NCI-H82 treated with DMSO at 0.1 percent for 48 hours (cell line): ENCODE data around the gene HDAC8.
"Not testable (repeated sequence)": the region's sequence is repeated elsewhere in the genome, so short reads cannot be mapped to it uniquely, and the experiment has no call there.

Experiments used
- DNase-seq: peaks from one replicate; lab custom pipeline; 2025; ENCODE audit not compliant: unreplicated experiment; lab: John Stamatoyannopoulos, UW

Gene HDAC8

GRCh38 chrX:72536542-72536941 is 36.1 kb downstream of the HDAC8 start:
- DNase-seq: no peak

- DNase-seq: no peak
Measured at GRCh38 chrX:72532366-72532765, 40.3 kb downstream of the HDAC8 start.

GRCh38 chrX:72526534-72527508 is 45.8 kb downstream of the HDAC8 start:
- DNase-seq: no peak

GRCh38 chrX:72498782-72499181 is 73.9 kb downstream of the HDAC8 start:
- no peak for DNase-seq

GRCh38 chrX:72495046-72495445 is 77.6 kb downstream of the HDAC8 start:
- no peak for DNase-seq

GRCh38 chrX:72492499-72492898 is 80.1 kb downstream of the HDAC8 start:
- no peak for DNase-seq

- DNase-seq: not testable (repeated sequence)
Measured at GRCh38 chrX:72490221-72490620, 82.4 kb downstream of the HDAC8 start.

DNA sequence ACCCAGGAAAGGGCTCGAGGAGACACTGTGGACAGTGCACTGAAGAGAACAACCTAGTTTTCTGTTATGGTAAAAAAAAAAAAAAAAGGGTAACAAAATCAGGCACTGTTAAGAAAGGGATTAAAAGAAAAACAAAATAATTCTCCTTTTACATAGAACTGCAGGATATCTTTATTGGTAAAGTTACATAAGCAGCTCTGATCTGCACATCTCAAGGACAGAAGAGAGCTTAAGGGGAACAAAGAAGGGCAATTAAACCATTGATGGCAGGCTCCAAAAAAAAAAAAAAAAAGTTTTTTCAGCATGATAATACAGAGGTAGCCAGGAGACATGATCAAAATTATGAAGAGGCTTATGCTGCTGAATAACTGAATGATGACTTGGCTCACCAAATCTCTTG is 85.0 kb downstream of the HDAC8 start:
- DNase-seq: no peak

DNA sequence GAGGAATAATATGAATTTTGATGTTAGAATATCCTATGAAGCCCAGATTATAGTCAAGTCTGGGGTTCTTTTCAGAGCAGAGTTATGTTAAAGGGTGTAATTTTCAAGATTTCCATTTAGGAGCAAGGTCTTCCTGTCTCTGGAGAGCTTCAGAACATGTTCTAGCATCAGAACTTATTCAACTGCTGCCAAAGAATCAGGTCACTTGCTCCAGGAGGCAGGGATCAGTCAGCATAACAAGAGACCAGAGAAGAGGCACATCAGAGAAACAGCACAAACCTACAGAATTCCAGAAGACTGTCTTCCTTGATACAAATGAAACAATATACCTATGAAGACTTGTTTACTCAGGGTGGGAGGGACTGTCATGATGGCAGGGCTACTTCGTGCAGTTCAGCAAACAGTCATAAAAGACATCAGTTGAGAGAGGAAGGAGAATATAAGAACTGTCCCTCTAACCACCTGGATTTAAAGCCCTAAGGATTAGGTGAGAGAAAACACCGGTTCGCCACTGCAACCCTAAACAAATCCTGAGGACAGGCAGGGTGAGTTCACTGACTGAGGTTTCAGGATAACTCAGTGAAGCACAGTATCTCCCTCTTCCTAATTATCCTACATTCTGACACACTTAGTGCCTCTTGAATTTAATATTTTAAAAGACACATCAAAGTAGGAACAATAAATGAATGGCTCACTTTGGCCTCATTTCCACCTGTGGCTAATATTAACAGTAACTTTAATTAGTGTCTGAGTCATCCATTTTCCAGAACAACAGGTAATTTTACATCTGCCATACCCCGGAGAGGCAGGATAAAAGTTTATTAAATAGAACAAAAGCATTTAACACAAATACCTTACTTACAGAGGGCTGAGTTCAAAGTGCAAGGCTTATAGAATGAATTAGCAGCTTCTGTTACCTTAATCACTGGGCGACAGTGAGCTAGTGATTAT is 93.0 kb downstream of the HDAC8 start:
- DNase-seq: no peak

- DNase-seq: no peak
Measured at GRCh38 chrX:72478853-72479252, 93.8 kb downstream of the HDAC8 start.

GRCh38 chrX:72478351-72478750 is 94.3 kb downstream of the HDAC8 start:
- no peak for DNase-seq

- no peak for DNase-seq
Measured at GRCh38 chrX:72477781-72478181, 94.9 kb downstream of the HDAC8 start.

DNA sequence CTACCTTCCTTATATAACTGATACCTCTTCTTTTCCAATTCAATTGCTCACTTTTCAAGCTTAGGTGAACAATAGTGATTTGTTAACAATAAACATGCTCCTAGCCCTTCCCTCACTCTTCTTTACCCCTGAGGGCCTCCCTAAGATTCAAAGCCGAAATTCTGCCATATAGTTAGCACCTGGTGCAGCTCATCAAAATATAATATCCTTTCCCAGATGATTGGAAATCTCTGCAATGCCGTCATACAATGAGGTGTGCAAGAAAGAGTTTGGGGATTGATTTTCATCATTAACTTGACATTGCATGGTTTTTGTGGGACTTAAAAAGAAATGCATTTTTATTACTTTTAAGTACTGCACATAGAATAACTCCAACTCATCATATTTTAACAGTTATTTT is 95.3 kb downstream of the HDAC8 start:
- DNase-seq: no peak

- DNase-seq: no peak
Measured at GRCh38 chrX:72475952-72476668, 96.5 kb downstream of the HDAC8 start.

- no peak for DNase-seq
Measured at GRCh38 chrX:72475338-72475737, 97.3 kb downstream of the HDAC8 start.

GRCh38 chrX:72470532-72471223 is 102.0 kb downstream of the HDAC8 start:
- DNase-seq: no peak

GRCh38 chrX:72470117-72470516 is 102.5 kb downstream of the HDAC8 start:
- DNase-seq: no peak

GRCh38 chrX:72468607-72469006 is 104.0 kb downstream of the HDAC8 start:
- no peak for DNase-seq

DNA sequence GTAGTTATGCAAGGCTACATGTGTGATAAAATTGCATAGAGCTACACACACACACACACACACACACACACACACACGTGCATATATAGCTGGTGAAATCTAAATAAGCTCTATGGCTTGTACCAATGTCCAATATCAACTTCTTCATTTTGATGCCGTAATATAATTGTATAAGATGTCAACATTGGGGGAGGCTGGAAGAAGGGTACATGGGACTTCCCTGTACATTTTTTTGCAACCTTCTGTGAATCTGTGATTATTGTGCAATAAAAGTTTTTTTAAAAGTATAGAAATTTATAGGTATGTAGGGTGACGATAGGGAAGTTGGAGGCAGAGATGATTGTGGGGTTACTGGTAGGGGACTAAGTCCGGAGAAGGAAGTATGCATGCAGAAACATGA is 105.5 kb downstream of the HDAC8 start:
- no peak for DNase-seq

DNA sequence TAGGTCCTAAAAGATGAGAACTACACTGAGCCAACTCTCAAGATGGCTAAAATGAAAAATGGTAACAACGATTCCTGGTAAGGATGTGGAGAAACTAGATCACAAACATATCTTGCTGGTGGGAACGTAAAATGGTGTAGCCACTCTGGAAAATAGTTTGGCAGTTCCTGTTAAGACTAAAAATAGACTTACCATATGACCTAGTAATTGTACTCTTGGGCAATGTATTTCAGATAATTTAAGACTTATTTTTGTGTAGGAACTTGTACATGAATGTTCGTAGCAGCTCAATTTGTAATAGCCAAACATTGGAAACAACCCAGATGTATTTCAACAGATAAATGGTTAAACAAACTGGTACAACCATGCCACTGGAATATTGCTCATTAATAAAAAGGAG is 106.2 kb downstream of the HDAC8 start:
- no peak for DNase-seq
